ENCODE results near the gene ADAM8.
A peak's percentile ranks its signal among the peaks of the same experiment; 100 is the strongest.
"Not testable (repeated sequence)": the region's sequence is repeated elsewhere in the genome, so short reads cannot be mapped to it uniquely, and the experiment has no call there.

ADAM8 gene

DNA sequence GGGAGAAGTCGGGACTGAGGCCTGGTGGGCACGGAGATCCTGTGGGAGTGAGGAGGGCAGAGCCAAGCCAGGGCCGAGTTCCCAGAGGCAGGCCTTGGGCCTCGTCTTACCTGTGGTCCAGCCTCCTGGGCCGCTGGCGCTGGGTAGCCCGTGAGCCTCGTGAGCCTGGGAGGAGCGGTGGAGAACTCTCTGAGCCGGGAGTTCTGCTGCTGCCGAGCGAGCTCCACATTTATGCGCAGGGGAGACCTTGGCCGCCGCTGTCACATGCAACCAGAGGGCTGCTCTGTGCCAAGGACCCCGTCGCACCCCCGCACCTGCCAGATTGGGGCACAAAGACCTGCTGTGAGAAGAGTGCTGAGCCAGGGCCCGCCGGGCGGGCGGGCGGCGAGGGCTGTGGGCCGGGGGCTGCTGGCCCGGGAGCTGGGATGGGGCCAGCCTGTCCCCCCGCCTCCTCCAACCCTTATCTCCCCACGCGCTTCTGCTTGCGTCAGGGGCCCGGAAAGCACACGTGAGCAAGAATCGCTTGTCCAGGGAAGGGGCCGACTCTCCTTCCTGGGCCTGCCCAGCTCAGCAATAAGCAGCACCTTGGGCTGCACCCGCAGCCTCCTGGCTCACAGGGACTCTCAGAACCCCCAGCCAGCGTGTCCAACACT is 28.9 kb downstream of the ADAM8 start:
- DNase-seq: no peak

DNA sequence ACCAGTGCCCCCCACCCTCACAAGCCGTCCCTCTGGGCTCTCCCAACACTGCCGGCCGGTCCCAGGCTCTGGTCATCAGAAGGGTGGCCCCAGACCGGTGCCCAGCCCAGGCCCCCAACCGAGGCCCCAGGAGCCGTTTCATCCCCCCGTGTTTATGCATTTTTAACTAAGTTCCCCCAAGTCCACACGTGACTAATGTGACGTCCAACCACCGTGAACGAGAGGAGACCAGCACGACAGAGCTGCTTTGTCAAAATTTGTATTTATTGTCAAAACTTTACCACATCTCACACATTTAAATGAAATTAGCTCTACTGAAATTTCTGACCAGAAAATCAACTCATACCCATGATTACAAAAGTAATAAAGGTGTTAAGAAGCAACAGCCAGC is 30.4 kb downstream of the ADAM8 start:
- no peak for DNase-seq

DNA sequence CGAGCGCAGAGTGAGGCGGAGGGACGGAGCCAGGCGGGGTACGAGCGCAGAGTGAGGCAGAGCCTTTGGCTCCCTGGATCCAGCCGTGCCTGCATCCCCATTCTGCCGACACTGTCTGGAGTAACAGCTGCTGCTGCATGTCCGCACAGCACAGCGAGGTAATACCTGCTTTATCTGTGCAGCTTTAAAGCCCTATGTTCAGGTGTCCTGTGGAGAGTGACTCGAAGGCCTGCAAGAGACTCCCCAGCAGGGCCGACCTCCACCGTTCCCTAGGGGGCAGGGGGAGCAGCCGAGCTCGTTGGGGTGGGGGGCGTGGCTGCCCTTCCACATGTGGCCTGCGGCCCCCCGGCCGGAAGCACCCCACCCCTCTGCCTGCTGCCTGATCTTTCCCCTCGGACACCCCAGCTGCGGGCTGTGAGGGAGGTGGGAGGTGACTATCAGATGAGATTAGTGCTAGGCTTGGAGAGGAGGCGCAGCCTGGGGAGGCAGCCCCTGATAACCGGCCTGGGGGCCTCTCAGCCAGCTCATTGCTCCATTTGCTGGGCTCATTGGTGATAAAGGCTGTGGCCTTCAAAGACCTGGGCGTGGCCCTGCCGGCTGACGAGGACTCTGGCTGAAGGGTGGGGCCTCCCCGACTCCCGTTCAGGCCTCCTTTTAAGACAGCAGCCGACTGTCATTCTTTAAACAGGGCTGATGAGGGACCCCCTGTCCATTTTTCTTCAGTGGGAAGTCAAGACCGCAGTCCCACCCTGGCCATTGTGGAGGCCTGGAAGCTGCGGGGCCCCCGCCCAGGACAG is 31.0 kb downstream of the ADAM8 start:
- DNase-seq: no peak

DNA sequence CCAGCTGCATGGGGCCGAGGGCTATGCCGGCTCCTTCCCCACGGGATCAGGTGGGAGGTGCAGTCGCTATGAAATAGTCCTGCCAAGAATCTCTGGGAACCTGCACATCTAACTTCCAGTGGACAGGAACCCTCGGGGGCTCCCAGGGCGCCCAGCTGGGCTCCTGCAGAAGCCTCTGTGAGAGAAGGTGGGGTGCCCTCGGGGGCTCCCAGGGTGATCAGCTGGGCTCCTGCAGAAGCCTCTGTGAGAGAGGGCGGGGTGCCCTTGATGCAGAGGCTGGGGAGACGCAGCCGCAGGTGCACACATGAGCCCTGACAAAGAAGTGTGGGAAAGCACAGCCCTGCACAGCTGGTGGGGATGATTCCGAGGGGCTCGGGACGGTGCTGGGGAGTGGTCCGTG is 33.1 kb downstream of the ADAM8 start:
- no peak for DNase-seq

DNA sequence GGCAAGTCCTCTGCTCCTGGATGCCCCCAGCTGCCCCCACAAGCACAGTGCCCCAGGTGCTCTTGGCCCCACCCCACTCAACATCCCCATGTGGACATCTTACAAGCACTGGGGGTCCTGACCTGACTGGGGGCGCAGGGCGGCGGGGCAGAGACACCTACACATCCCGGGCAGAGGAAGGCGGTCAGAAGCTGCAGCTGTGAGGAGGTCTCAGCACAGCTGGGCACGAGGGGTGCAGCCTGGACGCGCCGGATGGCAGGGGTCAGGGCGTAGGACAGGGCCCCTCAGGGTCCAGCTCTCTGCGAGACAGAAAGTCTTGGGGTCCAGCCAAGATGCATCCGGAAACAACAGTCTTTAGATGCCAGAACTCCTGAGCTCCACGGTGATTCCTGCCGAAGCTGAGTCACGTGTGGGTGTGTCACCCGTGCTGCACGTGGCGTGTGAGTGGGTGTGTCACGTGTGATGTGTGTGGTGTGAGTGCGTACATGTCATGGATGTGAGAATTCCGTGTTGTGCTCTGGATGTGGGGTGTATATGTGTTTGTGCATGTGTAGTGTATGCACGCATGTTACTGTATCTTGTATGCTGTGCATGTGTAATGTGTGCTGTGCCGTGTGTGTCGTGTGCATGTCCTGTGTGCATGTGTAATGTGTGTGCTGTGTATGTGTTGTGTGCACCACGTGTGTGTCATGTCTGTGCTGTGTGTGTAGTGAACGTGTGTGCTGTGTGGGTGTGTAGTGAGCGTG is 33.9 kb downstream of the ADAM8 start:
- no peak for DNase-seq

DNA sequence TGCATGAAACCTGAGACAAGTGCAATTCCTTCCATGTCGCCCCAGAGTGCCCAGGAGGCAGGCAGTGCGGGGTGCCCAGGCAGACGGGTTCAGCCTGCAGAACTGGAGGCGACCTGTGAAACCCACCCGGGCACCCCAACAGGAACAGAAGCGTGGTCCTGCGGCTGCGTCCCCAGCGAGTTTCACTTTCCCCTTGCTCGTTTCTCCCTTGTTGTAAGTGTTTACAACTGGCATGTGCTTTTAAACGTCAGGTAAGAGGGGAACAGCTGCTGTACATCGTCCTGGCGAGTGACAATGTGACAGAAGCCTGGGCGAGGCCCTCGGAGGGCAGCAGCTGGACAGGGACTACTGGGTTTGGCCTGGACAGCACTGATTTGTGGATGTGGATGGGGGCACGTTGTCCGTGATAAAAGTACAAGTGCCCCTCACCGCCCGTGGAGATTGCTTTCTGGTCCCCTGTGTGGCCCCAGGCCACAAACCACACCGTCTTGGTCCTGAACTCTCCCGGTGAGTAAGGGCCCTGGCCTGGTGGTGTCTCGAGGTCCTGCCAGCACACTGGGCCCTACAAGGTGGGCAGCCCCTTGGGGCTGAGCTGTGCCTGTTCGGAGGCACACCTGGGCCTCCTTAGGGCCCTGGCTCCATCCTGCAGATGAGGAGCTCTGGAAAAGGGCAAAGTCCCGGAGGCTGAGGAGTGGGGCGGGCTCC is 35.0 kb downstream of the ADAM8 start:
- DNase-seq: peak; percentile 22

DNA sequence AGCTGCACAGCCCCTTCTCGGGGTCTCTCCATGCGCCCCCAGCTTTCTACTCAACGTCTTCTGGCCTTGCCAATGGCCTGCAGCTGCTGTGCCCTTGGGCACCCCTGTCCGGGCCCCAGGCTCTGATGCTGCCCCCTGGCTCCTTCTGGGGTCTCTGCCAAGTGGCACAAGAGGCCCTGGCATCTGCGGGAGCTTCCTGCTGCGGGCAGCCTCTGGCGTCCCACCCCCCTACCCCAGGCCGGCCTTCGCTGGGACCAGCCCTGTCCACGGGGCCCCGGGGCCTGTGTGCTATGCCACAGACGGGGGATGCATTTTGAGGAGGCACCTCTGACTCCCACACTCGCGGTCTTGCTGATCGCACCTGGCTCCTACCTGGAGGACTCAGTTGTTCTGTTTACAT is 36.7 kb downstream of the ADAM8 start:
- DNase-seq: no peak

DNA sequence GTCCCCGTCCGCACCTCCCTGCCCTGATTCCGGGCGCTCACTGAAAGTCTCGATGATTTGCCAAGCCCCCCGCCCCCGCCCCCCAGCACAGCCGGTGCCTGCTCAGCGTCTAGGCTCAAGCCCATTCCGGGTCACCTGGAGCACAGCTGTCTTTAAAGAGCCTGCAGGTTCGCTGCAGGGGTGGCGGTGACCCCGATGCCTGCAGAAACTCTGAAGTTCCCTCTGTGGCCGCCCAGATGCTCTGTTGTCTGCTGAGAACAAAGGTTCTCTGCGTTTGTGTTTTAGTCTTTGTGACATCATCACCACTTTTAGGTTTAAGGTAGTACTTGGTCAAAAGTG is 38.2 kb downstream of the ADAM8 start:
- no peak for DNase-seq

DNA sequence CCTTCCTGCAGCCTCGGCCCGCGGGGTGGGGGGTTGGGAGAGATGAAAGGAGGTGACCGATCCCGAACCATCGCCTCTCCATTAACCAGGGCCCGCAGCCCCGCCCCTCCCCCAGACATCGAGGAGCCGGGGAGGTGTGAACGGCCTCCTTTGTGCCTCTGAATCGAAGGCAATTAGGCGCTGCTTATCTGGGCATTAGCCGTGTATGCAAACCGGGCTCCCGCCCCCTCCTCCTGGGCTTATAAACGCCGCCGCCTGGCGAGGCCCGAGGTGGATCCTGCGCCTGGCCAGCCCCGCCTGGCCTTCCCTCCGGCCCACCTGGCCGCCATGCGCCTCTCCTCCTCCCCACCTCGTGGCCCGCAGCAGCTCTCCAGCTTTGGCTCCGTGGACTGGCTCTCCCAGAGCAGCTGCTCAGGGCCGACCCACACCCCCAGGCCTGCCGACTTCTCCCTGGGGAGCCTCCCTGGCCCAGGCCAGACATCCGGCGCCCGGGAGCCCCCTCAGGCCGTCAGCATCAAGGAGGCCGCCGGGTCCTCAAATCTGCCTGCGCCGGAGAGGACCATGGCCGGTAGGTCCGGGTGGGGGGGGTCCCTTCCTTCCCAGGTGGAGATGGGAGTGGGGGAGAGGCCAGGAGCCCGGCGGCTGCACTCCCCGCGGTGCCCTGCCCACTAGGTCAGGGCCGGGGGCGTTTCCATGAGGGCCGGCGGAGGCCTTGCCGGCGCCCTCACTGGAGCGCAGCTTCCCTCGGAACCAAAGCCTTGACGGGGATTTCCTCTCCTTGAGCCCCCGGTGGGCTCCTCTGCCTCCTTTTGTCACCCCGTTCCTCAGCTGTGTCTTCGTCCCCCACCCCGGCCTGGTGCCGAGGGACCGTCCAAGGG is 38.8 kb downstream of the ADAM8 start, which contains the start of gene VENTX:
Gene VENTX, plus strand, starts transcription at position 268 of the 878 bp plus-strand sequence. Its CDS starts 60 bp downstream, at position 328.
- DNase-seq: no peak

DNA sequence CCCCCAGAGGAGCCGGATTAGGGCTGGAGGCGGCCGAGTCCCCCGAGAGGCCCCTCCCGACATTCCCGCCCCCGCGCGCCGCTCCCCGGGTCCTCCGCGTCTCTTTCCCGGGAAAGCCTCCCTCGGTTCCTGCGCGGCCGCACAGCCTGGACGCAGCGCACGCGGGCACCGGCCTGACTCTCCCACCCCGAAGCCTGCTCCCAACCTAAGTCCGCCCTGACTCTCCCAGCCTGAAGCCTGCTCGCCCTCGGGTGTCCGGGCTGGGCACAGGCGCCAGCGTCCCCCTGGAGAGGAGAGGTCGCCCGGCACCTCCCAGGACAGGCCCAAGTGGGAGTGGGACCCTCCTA is 39.5 kb downstream of the ADAM8 start:
- no peak for DNase-seq

DNA sequence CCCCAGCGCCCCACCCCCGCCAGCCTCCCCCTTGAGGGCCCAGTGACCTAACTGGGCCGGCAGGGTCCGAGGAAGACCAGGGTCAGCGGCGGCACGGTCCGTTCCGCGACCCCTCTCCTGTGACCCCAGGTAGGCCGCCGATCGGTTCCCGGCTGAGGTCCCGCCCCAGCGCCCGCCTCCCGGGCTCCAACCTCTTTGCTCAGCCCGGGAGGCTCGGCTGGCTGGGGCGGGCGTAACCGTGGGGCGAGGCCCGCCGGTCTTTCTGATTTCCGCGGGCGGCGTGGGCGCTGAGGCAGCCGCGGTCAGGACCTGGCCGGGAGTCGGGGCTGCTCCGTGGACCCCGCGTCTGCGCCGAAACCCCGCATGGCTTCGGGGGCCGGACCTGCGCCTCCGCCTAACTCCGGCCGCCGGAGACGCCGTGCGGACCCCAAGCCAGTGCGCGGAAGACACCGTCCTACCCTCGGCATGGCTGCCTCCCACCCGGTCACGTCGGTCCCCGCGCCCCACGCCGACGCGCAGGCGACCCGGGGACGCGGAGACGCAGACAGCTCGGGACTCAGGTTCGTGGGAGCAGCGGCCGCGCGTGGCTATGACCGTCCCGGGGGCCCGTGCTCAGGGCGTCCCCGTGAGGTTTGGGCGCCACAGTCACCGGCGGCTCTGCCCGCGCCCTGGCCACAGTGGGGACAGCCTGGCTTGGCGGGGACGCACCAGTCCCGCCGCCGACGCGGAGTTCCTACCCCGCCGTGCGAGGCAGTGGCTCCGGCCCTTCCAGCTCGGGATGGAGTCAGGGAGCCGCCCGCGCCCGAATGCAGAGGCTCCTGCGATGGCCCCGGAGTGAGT is 40.0 kb downstream of the ADAM8 start:
- DNase-seq: peak; percentile 34

DNA sequence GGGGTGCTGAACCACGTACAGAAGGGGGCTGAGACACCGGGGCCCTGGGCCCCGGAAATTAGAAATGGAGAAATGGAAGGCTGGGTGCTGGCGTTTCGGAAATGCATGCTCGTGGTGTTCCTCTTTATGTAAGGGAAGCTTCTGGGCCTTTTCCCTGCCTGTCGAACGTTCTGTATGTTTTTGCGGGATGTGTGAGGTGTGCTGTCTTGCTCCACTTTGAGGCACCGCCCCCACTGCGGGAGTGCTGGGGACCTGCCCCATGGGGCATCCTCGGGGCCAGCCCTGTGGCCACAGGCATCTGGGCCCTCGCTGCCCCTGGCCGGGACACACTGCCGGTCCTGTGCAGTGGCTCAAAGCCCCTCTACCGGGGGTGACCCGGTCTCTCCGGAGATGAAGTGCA is 40.7 kb downstream of the ADAM8 start:
- peak; percentile 9 for DNase-seq

DNA sequence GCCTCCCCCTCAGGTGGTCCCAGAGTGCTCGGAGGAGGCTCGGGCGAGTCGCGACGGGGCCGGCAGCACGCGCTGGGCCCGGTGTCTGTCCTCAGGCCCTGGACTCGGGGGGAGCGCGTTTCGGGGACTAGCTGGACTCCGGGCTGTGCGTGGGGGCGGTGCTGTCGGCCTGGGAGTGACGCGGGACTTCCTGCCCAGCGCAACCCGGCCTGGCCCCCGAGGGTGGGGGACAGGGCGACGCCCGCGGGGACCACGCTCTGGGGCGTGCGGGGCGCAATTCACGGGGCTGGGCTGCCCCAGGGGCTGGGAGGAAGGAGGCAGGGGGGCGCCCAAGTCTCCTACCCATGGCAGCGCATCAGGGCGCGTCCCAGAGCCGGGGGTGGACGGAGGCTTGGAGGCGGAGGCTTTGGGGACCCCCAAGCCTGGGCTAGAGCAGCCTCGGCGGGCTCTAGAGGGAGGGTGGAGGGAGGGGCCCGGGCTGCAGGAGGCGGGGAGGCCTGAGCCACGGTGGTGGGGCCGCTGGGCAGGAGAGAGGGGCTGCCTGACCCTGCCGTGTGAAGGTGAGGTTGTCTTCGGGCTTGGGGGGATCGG is 41.3 kb downstream of the ADAM8 start:
- peak; percentile 8 for DNase-seq

DNA sequence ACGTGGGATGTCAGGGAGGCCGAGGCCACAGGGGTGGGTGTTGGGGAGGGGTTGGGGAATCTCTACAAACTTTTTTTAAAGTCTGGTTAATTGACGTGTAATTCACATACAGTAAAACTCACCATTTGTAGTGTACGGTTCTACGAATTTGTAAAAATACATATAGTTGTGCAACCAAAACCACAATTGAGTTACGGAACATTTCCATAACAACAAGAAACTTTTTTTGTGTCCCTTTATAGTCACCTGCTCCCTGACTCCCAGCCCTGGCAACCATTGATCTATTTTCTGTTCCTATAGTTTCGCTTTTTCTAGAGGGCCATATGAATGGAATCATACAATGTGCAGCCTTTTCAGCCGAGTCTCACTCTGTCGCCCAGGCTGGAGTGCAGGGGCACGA is 41.9 kb downstream of the ADAM8 start:
- DNase-seq: not testable (repeated sequence)

DNA sequence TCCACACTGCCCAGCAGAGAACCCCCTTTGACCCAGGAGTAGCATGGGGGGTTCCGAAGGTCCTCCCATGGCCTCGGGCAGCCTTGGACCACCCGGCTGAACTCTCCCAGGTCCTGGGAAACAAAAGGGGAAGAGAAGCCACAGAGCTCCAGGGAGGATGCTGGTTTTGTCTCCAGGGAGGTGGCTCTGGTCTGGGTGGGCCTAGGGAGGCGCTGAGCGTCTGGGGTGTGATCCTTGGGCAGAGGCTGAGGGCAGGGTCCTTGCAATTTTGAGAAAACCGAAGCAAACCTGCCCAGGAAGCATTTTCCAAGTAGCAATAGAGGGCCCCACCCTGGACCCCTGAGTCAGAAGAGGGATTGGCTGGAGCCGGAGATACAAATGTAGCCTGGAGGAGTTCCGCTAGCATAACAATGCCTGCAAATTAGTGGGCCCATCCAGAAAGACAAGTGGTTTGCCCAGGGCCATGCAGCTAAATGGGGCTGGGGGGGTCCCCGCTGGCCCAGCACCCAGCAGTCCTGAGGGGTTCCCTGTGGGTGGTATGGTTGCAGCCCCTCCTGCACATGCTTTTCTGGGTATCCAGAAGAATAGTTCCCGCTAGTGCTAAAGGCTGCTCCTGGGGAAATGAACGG is 44.6 kb downstream of the ADAM8 start:
- no peak for DNase-seq

DNA sequence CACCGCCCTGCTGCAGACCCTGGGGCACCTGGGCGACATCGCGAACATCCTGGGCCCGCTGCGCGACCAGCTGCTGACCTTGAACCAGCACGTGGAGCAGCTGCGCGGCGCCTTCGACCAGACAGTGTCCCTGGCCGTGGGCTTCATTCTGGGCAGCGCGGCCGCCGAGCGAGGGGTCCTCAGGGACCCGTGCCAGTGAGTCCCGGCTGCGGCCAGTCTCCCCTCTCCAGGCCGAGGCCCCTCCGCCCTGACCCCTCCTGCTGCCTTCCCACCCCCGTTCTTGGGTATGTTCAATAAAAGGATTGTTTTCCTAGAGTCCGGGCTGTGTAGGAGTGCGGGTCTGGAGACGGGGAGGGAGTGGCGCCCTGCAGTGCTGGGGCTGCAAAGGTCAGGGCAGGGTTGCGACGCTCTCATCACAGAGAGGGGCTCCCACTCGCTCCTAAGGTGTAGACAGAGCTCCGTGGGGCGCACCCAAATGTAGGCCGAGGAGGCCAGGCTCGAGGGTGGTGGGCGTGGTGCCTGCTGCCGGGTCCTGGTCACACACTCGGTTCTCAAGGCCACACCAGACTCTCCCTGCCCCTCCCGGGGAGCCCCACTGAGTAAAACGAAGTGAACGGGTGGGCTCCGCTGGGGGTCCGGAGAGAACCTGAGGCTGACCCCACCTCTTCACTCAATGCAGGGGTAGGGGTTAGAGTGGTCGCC is 45.3 kb downstream of the ADAM8 start:
- DNase-seq: no peak

DNA sequence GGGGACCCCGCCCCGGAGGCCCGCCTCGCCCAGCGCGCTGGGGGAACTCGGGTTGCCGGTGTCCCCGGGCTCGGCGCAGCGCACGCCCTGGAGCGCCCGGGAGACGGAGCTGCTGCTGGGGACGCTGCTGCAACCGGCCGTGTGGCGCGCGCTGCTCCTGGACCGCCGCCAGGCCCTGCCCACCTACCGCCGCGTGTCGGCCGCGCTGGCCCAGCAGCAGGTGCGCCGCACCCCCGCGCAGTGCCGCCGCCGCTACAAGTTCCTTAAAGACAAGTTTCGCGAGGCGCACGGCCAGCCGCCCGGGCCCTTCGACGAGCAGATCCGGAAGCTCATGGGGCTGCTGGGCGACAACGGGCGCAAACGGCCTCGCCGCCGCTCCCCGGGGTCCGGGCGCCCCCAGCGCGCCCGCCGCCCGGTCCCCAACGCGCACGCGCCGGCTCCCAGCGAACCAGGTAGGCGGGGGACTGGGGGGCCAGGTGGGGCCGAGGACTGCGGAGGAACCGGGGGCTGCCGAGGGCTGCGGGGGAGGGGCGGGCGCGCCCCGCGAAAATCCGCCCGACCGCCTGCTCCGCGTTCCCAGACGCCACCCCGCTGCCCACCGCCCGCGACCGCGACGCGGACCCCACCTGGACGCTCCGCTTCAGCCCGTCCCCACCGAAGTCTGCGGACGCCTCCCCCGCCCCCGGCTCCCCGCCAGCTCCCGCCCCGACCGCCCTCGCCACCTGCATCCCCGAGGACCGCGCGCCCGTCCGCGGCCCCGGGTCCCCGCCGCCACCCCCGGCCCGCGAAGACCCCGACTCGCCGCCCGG is 46.1 kb downstream of the ADAM8 start:
- DNase-seq: peak; percentile 14

DNA sequence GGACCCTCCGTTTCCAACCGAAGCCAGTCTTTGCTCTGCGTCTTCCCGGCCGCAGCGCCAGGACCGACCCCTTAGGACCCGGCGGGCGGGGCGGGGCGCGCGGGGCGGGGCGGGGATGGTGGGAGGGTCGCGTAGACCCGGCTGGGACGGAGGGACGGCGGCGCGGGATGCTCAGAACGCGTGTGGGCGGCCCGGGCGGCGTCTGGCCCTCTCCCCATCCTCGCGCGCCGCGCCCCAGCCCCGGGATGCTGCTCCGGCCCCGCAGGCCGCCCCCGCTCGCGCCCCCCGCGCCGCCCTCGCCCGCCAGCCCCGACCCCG is 46.7 kb downstream of the ADAM8 start, which contains the start of gene UTF1:
Gene UTF1, plus strand, starts transcription at position 174 of the 318 bp plus-strand sequence. Its CDS starts 72 bp downstream, at position 246.
- DNase-seq: no peak
